ENCODE measurements around the gene ADCY3. TPM values are rescaled to one million over a fixed set of nuclear protein-coding genes. Genes with fewer than 3 reads are reported as not detected.

Gene ADCY3
- total and polyA plus RNA-seq, 2 experiments from 2014 or later = 13.8 to 15.0 TPM

DNA sequence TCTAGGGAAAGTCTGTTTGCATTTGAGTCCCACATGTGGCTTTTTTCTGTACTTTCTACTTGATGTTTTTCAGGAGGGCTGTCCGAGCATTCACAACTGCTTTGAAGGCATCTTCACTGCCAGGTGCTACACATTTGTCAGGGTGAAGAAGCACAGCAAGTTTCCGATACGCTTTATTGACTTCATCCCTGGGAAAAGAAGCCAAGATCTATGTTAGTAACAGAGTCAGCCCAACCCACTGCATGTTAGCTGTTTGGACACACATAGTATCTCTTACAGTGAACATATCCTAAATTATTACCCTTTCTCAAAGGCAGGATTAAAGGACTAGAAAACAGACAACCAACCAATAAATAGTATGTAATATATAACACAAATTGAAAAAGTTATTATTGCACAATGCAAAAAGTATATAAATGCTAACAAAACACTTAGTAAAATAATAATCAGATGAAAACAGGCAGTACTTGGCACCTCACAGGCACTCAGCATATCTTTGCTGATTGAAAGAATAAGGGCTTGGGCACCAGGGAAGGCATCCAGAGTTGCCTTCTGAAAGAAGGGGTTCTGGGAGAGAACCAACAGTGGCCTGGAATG is 27.6 kb upstream of the ADCY3 start:
- WGBS (ENCODE audit: low lambda C conversion rate, missing lambda C conversion rate) = 92% methylated on average over 3 of the region's 3 CpGs

DNA sequence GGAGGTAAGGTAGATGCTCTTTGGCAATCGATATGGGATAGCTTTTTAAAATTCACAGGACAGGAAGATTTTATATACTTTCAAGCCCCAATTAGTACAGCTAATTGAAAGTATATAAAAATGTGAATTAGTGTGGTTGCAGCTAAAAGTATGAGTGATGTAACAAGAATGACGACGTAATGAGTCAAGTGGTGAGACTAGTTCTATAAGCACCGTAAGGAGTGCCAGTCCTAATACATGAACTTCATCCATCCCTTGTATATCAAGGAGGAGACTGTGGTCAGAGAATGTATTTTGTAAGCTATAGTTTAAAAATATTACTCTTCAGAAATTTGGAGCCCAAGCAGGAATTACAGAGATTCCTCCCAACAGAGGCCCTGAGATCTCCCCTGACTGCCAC is 25.9 kb upstream of the ADCY3 start:
- TF ChIP-seq, protein P1, sequence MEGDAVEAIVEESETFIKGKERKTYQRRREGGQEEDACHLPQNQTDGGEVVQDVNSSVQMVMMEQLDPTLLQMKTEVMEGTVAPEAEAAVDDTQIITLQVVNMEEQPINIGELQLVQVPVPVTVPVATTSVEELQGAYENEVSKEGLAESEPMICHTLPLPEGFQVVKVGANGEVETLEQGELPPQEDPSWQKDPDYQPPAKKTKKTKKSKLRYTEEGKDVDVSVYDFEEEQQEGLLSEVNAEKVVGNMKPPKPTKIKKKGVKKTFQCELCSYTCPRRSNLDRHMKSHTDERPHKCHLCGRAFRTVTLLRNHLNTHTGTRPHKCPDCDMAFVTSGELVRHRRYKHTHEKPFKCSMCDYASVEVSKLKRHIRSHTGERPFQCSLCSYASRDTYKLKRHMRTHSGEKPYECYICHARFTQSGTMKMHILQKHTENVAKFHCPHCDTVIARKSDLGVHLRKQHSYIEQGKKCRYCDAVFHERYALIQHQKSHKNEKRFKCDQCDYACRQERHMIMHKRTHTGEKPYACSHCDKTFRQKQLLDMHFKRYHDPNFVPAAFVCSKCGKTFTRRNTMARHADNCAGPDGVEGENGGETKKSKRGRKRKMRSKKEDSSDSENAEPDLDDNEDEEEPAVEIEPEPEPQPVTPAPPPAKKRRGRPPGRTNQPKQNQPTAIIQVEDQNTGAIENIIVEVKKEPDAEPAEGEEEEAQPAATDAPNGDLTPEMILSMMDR (IDR thresholded peaks at IDR 0.05; ENCODE audit: poor library complexity) = no peak
- TF ChIP-seq EZH2phosphoT487 (IDR thresholded peaks at IDR 0.05; ENCODE audit: low read depth, severe bottlenecking, unreplicated experiment) (no peak), EZH2 (IDR thresholded peaks at IDR 0.05; ENCODE audit: borderline replicate concordance) (no peak)
- H2AFZ ChIP-seq = no peak overlapping the region
- no peaks in the 10 kb centered on the region for H3K9me2 ChIP-seq (replicated peaks; ENCODE audit: insufficient read depth)
- DNase-seq (ENCODE audit: low spot score) = no peak
- no peaks in the 10 kb centered on the region for H3K4me1 ChIP-seq (ENCODE audit: insufficient read depth)
- H4K20me1 ChIP-seq (ENCODE audit: insufficient read depth, poor library complexity, severe bottlenecking) = no peaks in the 10 kb centered on the region
- no peak overlapping the region for H3K4me2 ChIP-seq
- H3K9me3 ChIP-seq (ENCODE audit: low read depth) = no peaks in the 10 kb centered on the region
- H3K79me2 ChIP-seq = no peaks in the 10 kb centered on the region
- H3K27me3 ChIP-seq = no peaks in the 10 kb centered on the region
- no peak overlapping the region for H3K27ac ChIP-seq
- 97% methylated on average over 4 of the region's 4 CpGs for WGBS (ENCODE audit: low lambda C conversion rate, missing lambda C conversion rate)
- H3K4me3 ChIP-seq = no peak overlapping the region
- H3K36me3 ChIP-seq (replicated peaks; ENCODE audit: insufficient read depth, low read depth) = no peaks in the 10 kb centered on the region

More for the DNA sequence above, 27.6 kb upstream of the ADCY3 start:
- H3K27ac ChIP-seq = no peak overlapping the region
- H3K79me2 ChIP-seq = no peaks in the 10 kb centered on the region
- H3K4me2 ChIP-seq = no peak overlapping the region
- H3K27me3 ChIP-seq = no peaks in the 10 kb centered on the region
- no peaks in the 10 kb centered on the region for H4K20me1 ChIP-seq (ENCODE audit: insufficient read depth, poor library complexity, severe bottlenecking)
- H3K36me3 ChIP-seq (replicated peaks; ENCODE audit: insufficient read depth, low read depth) = no peaks in the 10 kb centered on the region
- no peak overlapping the region for H2AFZ ChIP-seq
- H3K4me1 ChIP-seq (ENCODE audit: insufficient read depth) = no peaks in the 10 kb centered on the region
- no peak for TF ChIP-seq EZH2phosphoT487 (IDR thresholded peaks at IDR 0.05; ENCODE audit: low read depth, severe bottlenecking, unreplicated experiment)
- TF ChIP-seq EZH2 (IDR thresholded peaks at IDR 0.05; ENCODE audit: borderline replicate concordance) = no peak
- TF ChIP-seq, protein P1 (IDR thresholded peaks at IDR 0.05; ENCODE audit: poor library complexity) = no peak
- no peak overlapping the region for H3K4me3 ChIP-seq
- no peaks in the 10 kb centered on the region for H3K9me3 ChIP-seq (ENCODE audit: low read depth)
- H3K9me2 ChIP-seq (replicated peaks; ENCODE audit: insufficient read depth) = no peaks in the 10 kb centered on the region
- no peak for DNase-seq (ENCODE audit: low spot score)

DNA sequence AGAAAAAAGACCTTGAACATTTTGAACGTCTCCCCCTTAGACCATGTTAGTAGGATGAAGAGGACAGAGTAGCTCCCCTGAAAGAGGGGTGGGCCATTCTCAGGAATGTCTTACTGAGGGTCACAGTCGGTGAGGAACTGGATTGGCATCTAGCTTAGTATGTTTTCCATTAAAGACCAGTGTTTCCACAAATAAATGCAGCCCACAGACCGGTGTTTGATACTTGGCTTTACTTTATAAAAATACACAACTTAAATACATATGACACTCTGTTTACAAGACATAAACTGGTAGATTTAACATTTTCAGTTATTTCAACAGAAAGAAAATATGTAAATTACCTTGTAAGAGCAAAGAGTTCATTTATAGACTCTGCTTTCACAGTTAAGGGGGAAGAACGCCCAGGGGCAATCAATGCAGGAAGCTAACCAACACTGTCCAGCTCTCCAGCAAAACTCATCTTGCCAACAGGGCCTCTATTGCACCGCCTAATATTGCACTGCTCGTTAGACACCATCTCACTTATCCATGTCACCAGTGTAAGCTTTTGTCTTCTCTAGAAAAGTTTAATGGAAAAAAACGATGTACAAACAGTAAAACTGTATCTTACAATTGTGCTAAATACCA is 23.5 kb upstream of the ADCY3 start:
- H3K27ac ChIP-seq = no peak overlapping the region
- no peaks in the 10 kb centered on the region for H3K79me2 ChIP-seq
- H3K9me2 ChIP-seq (replicated peaks; ENCODE audit: insufficient read depth) = no peaks in the 10 kb centered on the region
- H2AFZ ChIP-seq = no peak overlapping the region
- H3K4me1 ChIP-seq (ENCODE audit: insufficient read depth) = no peaks in the 10 kb centered on the region
- no peak overlapping the region for H3K4me3 ChIP-seq
- H3K27me3 ChIP-seq = no peaks in the 10 kb centered on the region
- WGBS (ENCODE audit: low lambda C conversion rate, missing lambda C conversion rate) = 78% methylated on average over 7 of the region's 7 CpGs
- H3K4me2 ChIP-seq = no peak overlapping the region
- no peaks in the 10 kb centered on the region for H4K20me1 ChIP-seq (ENCODE audit: insufficient read depth, poor library complexity, severe bottlenecking)
- no peak for DNase-seq (ENCODE audit: low spot score)
- no peaks in the 10 kb centered on the region for H3K9me3 ChIP-seq (ENCODE audit: low read depth)
- no peaks in the 10 kb centered on the region for H3K36me3 ChIP-seq (replicated peaks; ENCODE audit: insufficient read depth, low read depth)
- TF ChIP-seq EZH2phosphoT487 (IDR thresholded peaks at IDR 0.05; ENCODE audit: low read depth, severe bottlenecking, unreplicated experiment) (no peak), EZH2 (IDR thresholded peaks at IDR 0.05; ENCODE audit: borderline replicate concordance) (no peak)
- TF ChIP-seq, protein P1 (IDR thresholded peaks at IDR 0.05; ENCODE audit: poor library complexity) = no peak
